Embryonic facial prominence (tissue), 1 donor: ENCODE data around the gene HBB.

Experiments used
- DNase-seq: peaks from one replicate; pipeline ENCODE4 v3.0.0-alpha.2; 2016; ENCODE audit errors: extremely low spot score

HBB gene

DNA sequence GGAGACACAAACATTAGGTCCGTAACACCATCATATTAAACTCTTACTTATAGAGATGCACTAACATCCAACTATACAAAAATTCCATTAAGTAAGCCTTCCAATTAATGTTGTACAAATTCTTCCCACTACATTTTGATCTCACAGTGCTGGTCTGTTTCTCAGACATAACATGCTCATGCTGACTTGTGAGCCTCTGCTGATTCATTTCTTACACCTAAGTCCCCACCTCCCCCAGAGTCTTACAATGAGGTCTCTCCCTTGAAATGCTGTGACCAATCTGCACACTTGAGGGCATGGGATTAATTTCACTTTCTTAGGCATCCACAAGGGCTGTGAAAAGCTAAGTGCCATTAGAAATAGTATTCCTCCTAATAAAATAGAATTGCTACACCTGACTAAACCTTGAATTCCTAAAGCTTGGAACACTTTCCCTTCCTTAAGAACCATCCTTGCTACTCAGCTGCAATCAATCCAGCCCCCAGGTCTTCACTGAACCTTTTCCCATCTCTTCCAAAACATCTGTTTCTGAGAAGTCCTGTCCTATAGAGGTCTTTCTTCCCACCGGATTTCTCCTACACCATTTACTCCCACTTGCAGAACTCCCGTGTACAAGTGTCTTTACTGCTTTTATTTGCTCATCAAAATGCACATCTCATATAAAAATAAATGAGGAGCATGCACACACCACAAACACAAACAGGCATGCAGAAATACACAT is 20.8 kb upstream of the HBB start:
- no peak for DNase-seq

DNA sequence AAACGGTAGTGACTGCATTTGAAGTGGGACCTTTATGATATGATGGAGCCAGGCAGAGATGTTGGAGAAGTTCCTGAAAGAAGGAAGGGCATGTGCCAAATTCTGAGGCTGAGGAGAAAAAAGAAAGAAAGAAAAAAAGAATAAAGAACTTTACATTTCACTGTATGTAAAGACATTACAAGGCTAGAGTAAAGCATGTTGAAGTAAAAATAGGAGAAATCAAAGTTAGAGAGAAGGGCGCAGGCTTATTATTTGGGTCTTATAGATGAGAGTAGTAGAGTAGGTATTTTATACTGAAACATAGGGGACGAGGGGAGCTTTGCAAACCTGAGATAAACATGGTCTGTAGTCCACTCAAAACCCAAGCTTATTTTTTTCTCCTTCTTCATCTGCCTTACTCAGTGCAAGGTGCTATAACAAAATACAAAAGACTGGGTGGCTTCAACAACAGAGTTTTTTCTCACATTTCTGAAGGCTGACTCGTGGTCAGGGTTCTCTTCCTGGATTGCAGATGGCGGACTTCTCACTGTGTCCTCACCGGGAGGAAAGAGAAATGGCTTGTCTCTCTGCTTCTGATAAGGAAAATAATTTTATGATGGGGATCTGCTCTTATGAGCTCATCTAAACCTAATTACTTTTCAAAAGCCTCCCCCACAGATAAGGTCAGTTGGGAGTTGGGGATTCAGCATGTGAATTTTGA is 20.1 kb upstream of the HBB start:
- DNase-seq = no peak

DNA sequence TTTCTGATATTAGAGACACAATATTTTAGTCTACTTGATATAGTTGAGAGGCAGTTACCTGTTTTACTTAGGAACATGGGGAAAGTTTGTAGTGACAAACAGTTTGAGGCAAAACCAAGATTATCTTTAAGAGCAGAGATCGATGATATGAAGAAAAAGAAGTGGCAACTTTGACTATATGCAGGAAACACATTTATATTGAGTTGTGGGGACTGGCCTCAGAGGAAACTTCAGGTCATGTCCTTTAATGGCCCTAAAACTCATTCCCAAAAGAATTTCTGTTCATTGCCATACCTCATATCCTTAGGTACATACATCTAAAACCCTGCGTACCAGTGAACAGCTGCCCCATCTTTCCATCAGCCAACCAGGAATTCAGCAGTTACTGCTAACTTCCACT is 18.3 kb upstream of the HBB start:
- no peak for DNase-seq

DNA sequence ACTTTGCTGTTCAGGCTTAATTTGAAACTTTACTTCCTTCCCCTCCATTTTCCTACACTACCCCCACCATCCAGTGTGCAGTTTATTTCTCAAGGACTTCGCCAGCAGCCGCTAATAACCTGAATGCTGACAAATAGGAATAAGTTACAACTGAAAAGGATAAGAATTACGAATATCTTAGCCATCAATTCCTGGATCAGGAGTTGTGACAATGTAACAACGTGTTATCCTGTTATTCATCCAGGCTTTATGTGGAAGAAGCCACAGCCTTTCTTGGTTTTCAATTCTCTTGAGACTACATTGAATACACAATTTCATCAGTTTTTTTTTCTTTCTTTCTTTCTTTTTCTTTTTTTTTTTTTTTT is 16.9 kb upstream of the HBB start:
- DNase-seq = no peak

DNA sequence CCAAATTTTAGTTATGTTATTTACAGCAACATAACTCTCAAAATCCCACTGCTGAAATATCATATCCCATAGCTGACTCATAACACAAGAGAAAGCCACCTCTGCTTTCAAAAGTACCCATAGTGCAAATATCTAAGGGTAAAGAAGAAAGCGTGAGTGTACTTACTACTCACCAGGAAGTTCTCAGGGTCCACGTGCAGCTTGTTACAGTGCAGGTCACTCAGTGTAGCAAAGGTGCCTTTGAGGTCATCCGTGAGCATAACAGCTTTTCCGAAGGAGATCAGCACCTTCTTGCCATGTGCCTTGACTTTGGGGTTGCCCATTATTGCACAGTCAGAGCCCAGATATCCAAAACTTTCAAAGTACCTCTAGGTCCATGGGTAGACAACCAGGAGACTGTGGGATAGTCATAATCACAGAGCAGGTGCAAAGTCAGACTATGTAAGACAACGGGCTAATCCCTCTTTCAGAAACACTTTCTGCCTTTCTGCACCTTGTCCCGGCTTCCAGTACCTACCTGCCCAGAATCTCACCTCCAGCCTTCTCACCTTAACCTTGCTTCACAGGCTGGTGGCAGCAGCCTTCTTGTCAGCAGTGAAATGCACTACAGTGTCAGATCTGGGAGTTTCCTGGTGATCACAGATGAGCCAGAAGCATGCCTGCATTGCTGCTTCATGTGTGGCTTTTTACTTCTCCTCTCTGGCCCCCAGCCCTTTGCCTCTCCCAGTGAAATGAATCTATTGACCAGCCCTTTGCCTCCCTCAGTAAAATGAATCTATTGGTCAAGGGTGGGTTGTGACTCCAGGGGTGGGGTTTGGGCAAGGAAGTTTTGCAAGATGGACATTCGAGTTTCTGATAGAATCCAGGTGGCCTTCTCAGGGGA is 16.3 kb upstream of the HBB start:
- DNase-seq = no peak

DNA sequence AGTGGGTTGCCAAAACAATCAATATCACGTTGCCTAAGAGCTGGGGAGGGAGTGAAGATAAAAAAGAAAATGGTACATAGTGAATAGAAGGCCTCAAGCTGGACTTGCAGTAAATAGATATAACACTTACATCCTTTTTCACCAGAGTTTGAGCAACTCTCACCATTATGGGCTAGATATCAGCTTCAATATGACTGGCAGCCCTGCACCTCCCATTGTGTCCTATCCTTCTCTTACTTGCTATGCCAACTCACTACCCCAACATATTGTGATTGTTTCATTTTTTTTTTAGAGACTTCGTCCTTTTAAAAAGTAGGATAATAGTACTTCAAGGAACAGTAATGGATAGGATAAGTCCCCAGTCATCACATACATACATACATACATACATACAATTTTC is 15.3 kb upstream of the HBB start:
- no peak for DNase-seq

DNA sequence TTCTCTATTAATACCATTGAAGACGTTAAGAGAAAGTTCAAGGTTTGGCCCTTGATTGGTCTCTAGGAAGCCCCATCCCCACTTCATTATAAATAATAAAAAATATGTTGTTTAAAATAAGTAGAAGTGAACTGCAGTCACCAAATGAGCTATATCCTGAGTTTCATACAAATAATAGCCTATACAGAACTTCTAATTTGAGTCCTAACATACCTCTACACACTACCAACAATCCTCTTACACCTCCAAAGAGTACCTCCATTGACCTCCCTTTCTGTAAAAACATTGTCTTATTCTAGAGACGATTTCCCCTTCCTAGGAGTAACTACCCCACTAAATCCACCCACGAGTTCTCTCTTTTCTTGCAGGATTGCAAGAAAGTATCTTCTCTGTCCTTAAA is 14.6 kb upstream of the HBB start:
- DNase-seq = no peak

DNA sequence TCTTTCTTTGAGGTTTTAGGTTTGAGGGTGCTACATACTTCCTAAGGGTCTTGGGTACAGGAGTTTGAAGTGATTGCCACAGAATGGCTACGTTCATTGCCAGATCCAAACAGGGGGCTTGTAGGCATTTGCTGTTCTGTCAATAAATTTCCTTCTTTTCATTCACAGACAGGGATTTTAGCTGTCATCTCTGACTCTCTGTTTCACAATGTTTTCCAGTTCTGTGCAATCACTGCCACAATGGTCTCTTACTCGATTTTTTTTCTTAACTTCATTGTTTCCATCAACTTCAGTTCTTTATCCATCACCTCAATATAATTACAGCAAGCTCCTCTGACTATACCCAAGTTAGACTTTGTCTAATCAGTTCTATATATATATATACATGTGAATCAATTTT is 13.6 kb upstream of the HBB start:
- DNase-seq = no peak

DNA sequence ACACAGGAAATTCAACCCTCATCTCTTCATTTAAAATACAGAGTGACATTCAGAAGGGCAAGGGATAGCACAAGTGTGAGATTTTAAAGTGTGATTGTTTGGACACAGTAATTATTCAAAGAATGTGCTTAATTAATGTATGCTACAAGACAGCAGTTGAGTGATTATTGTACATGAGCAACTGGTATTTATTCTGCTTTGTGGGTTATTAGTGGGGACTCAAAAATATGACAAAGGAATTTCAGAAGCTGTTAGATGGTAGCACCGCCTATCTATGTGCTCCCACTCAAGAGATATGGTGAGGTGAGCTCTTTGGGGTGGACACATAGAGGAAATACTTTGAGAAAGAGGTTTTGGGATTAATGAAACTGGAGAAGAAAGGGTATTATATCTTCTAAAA is 13.2 kb upstream of the HBB start:
- DNase-seq = no peak

DNA sequence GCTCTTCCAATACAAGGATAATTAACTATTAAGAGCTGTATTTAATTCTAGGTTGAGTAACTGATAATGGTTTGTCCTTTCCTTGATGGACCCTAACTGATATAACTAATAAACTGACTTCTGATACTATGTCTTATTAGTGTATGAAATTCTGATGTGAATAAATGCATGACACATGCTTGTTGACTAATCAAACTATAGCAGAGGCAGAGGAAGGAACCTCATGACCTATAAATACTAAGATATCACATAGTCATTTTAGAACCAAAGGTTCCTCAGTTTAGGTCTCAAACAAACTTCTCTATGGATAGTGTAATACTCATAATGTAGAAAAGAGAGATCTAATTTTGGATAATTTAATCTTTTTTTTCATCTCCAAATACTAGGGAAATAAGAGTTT is 12.2 kb upstream of the HBB start:
- DNase-seq = no peak

DNA sequence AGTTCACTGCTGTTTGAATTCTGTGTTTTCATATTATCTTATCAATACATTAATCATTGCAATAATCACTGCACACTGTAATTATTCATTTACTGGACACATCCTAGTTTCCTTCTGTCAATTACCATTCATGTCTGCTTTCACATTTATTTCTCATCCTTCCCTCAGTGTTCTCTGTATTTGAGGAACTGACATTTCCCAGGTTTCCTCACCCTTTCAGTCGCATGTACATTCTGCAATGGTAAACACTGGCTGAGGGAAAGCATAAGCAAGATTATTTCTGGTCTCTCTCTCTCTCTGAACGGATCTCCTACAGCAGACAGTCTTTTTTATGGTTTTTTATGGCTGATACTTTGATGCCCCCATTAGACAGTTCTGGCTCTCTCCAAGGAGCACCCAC is 11.6 kb upstream of the HBB start:
- no peak for DNase-seq

DNA sequence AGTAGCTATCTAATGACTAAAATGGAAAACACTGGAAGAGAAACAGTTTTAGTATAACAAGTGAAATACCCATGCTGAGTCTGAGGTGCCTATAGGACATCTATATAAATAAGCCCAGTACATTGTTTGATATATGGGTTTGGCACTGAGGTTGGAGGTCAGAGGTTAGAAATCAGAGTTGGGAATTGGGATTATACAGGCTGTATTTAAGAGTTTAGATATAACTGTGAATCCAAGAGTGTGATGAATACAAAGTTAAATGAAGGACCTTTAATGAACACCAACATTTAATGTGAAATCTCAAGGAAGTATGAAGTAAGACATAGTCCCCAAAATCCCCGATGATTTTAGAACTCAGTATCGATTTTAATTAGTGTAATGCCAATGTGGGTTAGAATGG is 10.5 kb upstream of the HBB start:
- no peak for DNase-seq

DNA sequence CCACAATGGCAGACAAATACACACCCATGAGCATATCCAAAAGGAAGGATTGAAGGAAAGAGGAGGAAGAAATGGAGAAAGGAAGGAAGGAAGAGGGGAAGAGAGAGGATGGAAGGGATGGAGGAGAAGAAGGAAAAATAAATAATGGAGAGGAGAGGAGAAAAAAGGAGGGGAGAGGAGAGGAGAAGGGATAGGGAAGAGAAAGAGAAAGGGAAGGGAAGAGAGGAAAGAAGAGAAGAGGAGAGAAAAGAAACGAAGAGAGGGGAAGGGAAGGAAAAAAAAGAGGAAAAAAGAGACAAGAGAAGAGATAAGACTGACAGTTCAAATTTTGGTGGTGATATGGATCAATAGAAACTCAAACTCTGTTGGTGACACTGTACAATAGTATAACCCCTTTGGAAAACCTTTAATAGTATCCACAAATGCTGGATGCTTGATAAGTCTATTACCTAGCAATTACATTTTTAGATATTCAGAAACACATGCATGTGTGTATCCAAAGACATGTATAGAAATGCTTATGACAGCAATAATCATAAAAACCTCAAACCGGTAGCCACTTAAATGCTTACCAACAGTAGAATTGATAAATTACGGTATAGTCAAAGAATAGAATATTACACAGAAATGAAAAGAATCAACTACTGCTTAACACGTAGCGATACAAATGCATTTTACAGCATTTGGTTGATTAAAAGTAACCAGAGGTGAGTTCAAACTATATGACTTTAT is 8.7 kb upstream of the HBB start:
- no peak for DNase-seq

DNA sequence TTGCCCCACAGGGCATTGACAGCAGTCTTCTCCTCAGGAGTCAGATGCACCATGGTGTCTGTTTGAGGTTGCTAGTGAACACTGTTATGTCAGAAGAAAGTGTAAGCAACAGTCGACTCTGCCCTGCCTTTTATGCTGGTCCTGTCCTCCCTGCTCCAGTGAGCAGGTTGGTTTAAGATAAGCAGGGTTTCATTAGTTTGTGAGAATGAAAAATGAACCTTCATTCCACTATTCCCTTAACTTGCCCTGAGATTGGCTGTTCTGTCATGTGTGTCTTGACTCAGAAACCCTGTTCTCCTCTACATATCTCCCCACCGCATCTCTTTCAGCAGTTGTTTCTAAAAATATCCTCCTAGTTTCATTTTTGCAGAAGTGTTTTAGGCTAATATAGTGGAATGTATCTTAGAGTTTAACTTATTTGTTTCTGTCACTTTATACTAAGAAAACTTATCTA is 7.5 kb upstream of the HBB start, which contains the start of gene HBD:
TSS of gene HBD (minus strand) at position 103 of the 454 bp plus-strand sequence. CDS start at position 53, 50 bp downstream.
- no peak for DNase-seq

DNA sequence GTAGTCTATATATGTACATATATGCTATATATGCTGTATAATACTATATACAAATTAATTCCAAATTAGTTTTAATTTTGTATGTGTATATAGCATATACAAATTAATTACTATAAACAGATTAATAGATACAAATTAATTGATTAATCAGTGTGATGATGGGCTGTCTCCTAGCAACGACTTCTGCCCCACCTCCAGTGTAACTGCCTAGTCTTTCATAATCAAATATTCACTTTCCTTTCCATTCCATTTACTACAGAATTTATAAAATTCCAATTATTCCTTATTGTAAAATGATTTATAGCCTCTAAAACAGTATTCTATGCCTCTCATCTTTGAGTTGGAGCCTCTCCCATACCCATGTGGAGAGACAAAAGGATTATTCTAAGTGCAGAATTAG is 6.4 kb upstream of the HBB start:
- DNase-seq = no peak

DNA sequence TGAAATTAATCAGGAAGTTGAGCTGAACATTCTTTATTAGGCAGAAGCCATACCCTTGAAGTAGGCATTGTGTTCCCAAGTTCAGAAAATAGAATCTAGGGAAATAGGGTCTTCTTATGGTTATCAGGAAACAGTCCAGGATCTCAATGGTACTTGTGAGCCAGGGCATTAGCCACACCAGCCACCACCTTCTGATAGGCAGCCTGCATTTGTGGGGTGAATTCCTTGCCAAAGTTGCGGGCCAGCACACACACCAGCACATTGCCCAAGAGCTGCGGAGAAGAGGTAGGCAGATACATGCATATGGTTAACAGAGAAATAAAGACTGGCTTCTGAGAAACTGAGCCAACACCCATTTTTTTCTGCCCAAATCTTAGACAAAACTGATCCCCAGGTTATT is 6.0 kb upstream of the HBB start:
- no peak for DNase-seq

DNA sequence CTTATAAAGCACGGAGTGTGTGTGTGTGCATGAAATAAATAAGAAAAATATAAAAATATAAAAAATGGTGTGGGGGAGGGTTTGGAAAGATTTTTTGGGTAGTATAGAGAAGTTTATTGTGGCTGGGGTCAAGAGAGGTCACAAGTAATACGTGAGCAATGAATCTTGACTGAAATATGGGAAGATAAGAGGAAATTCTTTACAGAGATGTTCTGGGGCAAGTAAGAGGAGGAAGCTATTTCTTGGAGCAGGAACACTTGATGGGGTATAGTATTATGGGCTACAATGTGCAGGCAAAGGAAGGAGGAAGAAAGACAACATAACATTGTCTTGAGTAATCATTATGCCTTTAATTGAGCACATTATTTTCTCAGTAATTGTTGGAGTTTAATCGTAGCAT is 5.3 kb upstream of the HBB start:
- DNase-seq = no peak

DNA sequence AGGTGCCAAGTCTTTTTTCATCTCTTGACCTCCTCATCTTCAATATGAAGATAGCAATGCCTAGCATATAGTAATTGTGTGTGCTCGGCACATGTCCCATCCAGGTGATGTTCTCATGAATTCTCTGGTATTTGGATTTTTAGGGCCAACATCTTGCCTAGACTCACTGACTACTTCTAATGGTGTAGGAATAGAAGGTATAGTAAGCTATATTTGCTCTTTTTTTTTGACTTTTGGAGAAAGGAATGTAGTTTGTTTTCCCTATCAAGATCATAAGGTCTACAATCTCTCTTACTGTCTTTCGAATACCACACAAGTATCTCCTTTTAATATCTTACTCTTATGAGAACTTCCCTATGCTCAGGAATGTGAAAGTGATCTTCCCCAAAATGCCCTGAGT is 4.2 kb upstream of the HBB start:
- DNase-seq = no peak

DNA sequence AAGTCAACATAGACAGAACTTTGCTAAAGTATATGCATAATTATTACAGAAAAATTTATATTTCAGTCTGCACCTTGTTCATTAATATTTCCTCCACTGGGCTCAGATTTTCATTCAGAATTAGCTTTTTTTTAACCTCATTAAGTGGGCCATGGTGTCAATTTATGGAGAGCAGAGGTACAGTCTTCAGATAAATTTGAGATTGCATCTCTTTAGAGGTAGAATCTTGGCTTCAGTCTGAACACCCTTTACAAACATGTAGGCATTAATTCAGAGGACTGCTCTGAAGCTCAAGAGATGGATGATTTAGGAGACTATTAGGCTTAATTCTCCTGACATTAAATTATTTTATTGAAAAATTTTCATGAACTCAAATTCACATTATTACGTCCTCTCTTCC is 3.4 kb upstream of the HBB start:
- DNase-seq = no peak

DNA sequence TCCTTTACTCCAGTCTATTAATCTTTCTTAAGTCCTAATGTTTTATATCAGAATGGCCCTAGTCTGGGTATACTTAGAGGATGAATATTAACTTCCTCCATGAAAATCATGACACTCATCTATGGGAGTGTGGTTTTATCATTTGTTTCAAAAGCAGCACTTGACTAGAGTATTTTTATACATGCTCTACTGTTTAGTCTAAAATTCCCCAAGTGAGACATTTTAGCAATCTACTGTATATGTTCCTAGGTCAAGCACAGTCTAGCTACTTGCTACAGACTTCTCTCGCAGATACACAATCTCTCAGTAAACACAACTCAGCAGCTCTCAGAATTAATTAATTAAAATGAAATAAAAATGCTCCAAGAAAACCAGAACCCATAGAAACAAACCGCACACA is 2.9 kb upstream of the HBB start:
- DNase-seq = no peak

DNA sequence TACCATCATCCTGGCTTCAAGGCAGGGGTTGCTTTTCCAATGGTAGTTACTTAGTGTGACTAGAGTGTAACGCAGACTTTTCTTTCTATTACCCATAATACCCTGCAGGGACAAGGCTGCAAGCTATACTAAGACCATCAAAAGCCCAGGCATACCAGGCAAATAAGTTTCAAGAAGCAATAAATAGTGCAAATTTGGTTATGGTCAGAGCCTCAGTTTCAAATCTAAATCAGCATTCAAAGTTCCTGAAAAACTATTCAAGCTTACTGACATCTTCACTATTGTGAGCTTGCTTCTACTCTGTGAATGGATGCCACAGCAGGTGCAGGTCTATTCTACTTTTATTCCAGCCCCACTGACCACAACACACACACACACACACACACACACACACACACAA is 2.5 kb upstream of the HBB start:
- no peak for DNase-seq

DNA sequence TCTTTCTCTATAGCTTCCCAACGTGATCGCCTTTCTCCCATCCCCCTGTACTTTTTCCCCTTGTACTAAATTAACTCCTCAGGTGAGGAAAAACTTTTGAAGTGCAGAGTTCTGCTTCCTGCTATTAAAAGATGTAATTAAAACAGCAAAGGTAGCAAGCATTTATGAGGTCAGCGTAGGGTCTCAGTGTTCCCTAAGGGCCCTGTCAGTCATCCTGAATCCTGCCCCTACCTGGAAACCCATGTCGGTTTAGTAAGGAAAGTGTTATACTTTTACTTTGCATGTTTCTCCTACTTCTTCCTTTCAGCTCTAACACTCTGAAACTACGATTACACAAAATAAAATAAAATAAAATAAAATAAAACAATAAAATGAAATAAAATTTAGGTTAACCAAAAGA is 1.3 kb upstream of the HBB start:
- DNase-seq = no peak
